ENCODE results near the gene TCTN3. TPM values are rescaled to one million over a fixed set of nuclear protein-coding genes. Genes with fewer than 3 reads are reported as not detected.

Gene TCTN3
- polyA plus RNA-seq, 1 of the 3 experiments (the other 2 are of a cell fraction) = 39.5 TPM

- Histone ChIP-seq H3K27me3 (ENCODE audit: insufficient read depth) (no peaks in the 10 kb centered on the region), H3K9me2 (no peaks in the 10 kb centered on the region), H3K4me3 (ENCODE audit: low read depth in 2 of 2, low read length in 1 of 2) (no peak overlapping the region), H3K9ac (no peak overlapping the region), H3K4me2 (no peak overlapping the region), H2AFZ (ENCODE audit: low read depth) (no peak overlapping the region), H4K20me1 (ENCODE audit: insufficient read depth) (no peaks in the 10 kb centered on the region), H3K4me1 (ENCODE audit: control insufficient read depth in 1 of 2, insufficient read depth in 2 of 2, low read depth in 1 of 2, low read length in 1 of 2) (no peaks in the 10 kb centered on the region), H3K36me3 (replicated peaks in 1 of 2; ENCODE audit: control insufficient read depth in 1 of 2, insufficient read depth in 2 of 2, low read length in 1 of 2) (no peaks in the 10 kb centered on the region), H3K9me3 (no peaks in the 10 kb centered on the region), H3K27ac (ENCODE audit: low read depth in 2 of 2, low read length in 1 of 2) (no peak overlapping the region), H3F3A (replicated peaks; ENCODE audit: insufficient read depth) (no peaks in the 10 kb centered on the region), H3K79me2 (ENCODE audit: insufficient read depth) (no peaks in the 10 kb centered on the region)
- TF ChIP-seq NRF1 (IDR thresholded peaks at IDR 0.05; ENCODE audit: low read depth, low read length) (no peak), CHD2 (IDR thresholded peaks at IDR 0.05; ENCODE audit: low read length, partially characterized antibody) (no peak), RXRA (IDR thresholded peaks at IDR 0.05; ENCODE audit: borderline replicate concordance, low read depth) (no peak), EZH2phosphoT487 (IDR thresholded peaks at IDR 0.05; ENCODE audit: borderline replicate concordance, low read depth) (no peak), YY1 (IDR thresholded peaks at IDR 0.05; ENCODE audit: low read depth) (no peak), REST (IDR thresholded peaks at IDR 0.05; ENCODE audit: low read depth, low read length) (no peak), SIN3A (IDR thresholded peaks at IDR 0.05; ENCODE audit: borderline replicate concordance, low read depth, low read length) (no peak), GABPA (IDR thresholded peaks at IDR 0.05; ENCODE audit: low read depth) (no peak), ELF1 (IDR thresholded peaks at IDR 0.05) (no peak), TCF12 (IDR thresholded peaks at IDR 0.05) (no peak)
- ChIA-PET POLR2A (no interaction called here), CTCF (interaction anchor here (1.0 kb wide), 1 partner anchor 23 kb away, joined by 3 read pairs; the partner anchor contains the start of gene TCTN3)
- DNase-seq = no peak
- 16% methylated on average over 2 of the region's 2 CpGs for WGBS (ENCODE audit: low lambda C conversion rate)
Measured at GRCh38 chr10:95716866-95717265, 23.1 kb upstream of the TCTN3 start.

DNA sequence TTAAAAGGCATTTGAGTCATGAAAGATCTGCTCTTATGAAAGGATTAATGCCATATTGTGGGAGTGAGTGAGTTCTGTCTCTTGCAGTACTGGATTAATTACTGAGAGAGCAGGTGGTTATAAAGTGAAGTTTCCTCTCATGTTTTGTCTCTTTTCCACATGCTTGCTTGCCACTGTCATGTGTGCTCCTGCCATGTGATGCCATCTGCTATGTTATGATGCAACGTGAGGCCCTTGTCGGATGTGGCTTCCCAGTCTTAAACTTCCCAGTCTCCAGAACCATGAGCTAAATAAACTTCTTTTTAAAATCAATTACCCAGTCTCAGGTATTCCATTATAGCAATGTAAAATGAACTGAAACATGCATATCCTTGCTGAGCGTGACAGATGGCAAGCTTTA, 22.7 kb upstream of the TCTN3 start:
- Histone ChIP-seq H3K27me3 (ENCODE audit: insufficient read depth) (no peaks in the 10 kb centered on the region), H3K9me2 (no peaks in the 10 kb centered on the region), H3K9me3 (no peaks in the 10 kb centered on the region), H3K4me2 (no peak overlapping the region), H3K4me3 (ENCODE audit: low read depth in 2 of 2, low read length in 1 of 2) (no peak overlapping the region), H3K9ac (no peak overlapping the region), H3K36me3 (replicated peaks in 1 of 2; ENCODE audit: control insufficient read depth in 1 of 2, insufficient read depth in 2 of 2, low read length in 1 of 2) (no peaks in the 10 kb centered on the region), H3K27ac (ENCODE audit: low read depth in 2 of 2, low read length in 1 of 2) (no peak overlapping the region), H3F3A (replicated peaks; ENCODE audit: insufficient read depth) (no peaks in the 10 kb centered on the region), H4K20me1 (ENCODE audit: insufficient read depth) (no peaks in the 10 kb centered on the region), H3K79me2 (ENCODE audit: insufficient read depth) (no peaks in the 10 kb centered on the region), H2AFZ (ENCODE audit: low read depth) (no peak overlapping the region), H3K4me1 (ENCODE audit: control insufficient read depth in 1 of 2, insufficient read depth in 2 of 2, low read depth in 1 of 2, low read length in 1 of 2) (no peaks in the 10 kb centered on the region)
- TF ChIP-seq TEAD4 (IDR thresholded peaks at IDR 0.05; ENCODE audit: borderline replicate concordance, insufficient read depth) = no peak
- no peak for TF ChIP-seq MAX (IDR thresholded peaks at IDR 0.05; ENCODE audit: low read depth)
- TF ChIP-seq POLR2AphosphoS5 (IDR thresholded peaks at IDR 0.05; ENCODE audit: low read depth, low read length) = no peak
- no peak for TF ChIP-seq ZBTB33 (IDR thresholded peaks at IDR 0.05; ENCODE audit: borderline replicate concordance, low read depth)
- TF ChIP-seq, protein P1, sequence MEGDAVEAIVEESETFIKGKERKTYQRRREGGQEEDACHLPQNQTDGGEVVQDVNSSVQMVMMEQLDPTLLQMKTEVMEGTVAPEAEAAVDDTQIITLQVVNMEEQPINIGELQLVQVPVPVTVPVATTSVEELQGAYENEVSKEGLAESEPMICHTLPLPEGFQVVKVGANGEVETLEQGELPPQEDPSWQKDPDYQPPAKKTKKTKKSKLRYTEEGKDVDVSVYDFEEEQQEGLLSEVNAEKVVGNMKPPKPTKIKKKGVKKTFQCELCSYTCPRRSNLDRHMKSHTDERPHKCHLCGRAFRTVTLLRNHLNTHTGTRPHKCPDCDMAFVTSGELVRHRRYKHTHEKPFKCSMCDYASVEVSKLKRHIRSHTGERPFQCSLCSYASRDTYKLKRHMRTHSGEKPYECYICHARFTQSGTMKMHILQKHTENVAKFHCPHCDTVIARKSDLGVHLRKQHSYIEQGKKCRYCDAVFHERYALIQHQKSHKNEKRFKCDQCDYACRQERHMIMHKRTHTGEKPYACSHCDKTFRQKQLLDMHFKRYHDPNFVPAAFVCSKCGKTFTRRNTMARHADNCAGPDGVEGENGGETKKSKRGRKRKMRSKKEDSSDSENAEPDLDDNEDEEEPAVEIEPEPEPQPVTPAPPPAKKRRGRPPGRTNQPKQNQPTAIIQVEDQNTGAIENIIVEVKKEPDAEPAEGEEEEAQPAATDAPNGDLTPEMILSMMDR (IDR thresholded peaks at IDR 0.05) = no peak
- no peak for TF ChIP-seq IRF3 (IDR thresholded peaks at IDR 0.05; ENCODE audit: low read depth, low read length)
- no peak for TF ChIP-seq FOSL2 (IDR thresholded peaks at IDR 0.05; ENCODE audit: borderline replicate concordance, low read depth)
- TF ChIP-seq MXI1 (IDR thresholded peaks at IDR 0.05; ENCODE audit: low read depth, low read length) = no peak
- no peak for TF ChIP-seq NFIC (IDR thresholded peaks at IDR 0.05; ENCODE audit: borderline replicate concordance)
- no peak for TF ChIP-seq RXRA (IDR thresholded peaks at IDR 0.05; ENCODE audit: borderline replicate concordance, low read depth)
- 34% methylated on average over 3 of the region's 3 CpGs for WGBS (ENCODE audit: low lambda C conversion rate)
- POLR2A ChIA-PET = no interaction called here
- CTCF ChIA-PET = interaction anchor here (2.4 kb wide), 1 partner anchor 23 kb away, joined by 7 read pairs; the partner anchor contains the start of gene TCTN3
- DNase-seq = no peak
